ENCODE data around the gene CSNK1A1L.

- TF ChIP-seq CTCF (IDR thresholded peaks at IDR 0.05 in 4 of 5, conservative IDR thresholded peaks at IDR 0.05 in 1 of 5): no peak
- no peak for TF ChIP-seq POLR2A (IDR thresholded peaks at IDR 0.05)
Observed at GRCh38 chr13:37143911-37144310, 38.4 kb upstream of the CSNK1A1L start.
